OCI-LY1 (cell line): ENCODE measurements around the gene MAST4.

Experiments
- H2AFZ ChIP-seq: fragments of 200-600 bp; sonication (generic), shearing (Covaris generic); 2 replicates; pipeline ENCODE4 v1.6.0; 2014; ENCODE audit warnings: antibody characterized with exemption, mild to moderate bottlenecking, low read length
- H3F3A ChIP-seq: fragments of 200-600 bp; sonication (generic), shearing (Covaris generic); 2 replicates; pipeline ENCODE4 v1.6.0; 2014; ENCODE audit warnings: mild to moderate bottlenecking, antibody characterized with exemption, low read length, moderate library complexity; ENCODE audit not compliant: insufficient read depth
- H3K27ac ChIP-seq: fragments of 200-600 bp; sonication (generic); 2 replicates; pipeline ENCODE4 v1.5.1; 2014; ENCODE audit warnings: low read length, mixed run types, mild to moderate bottlenecking, low read depth; ENCODE audit not compliant: poor library complexity, severe bottlenecking
- H3K27me3 ChIP-seq: fragments of 200-600 bp; sonication (generic); 2 replicates; pipeline ENCODE4 v1.6.0; 2014; ENCODE audit warnings: antibody characterized with exemption, mild to moderate bottlenecking, low read length, moderate library complexity; ENCODE audit not compliant: insufficient read depth
- H3K36me3 ChIP-seq: fragments of 200-600 bp; sonication (generic); 2 replicates; pipeline ENCODE4 v1.6.1; 2014; ENCODE audit warnings: mild to moderate bottlenecking, antibody characterized with exemption, low read length, moderate library complexity, mixed read lengths; ENCODE audit not compliant: insufficient read depth
- H3K4me1 ChIP-seq: fragments of 200-600 bp; sonication (generic); 2 replicates; pipeline ENCODE4 v1.5.1; 2014; ENCODE audit warnings: mild to moderate bottlenecking, low read length, moderate library complexity; ENCODE audit not compliant: insufficient read depth, severe bottlenecking
- H3K4me2 ChIP-seq: fragments of 200-600 bp; sonication (generic), shearing (Covaris generic); 2 replicates; pipeline ENCODE4 v1.6.1; 2014; ENCODE audit warnings: low read length
- H3K4me3 ChIP-seq: fragments of 200-600 bp; sonication (generic); 2 replicates; pipeline ENCODE4 v1.5.1; 2014; ENCODE audit warnings: low read length, low read depth, mild to moderate bottlenecking, mixed read lengths; ENCODE audit not compliant: poor library complexity, severe bottlenecking
- H3K79me2 ChIP-seq: fragments of 200-600 bp; shearing (Covaris generic); 2 replicates; pipeline ENCODE4 v1.6.1; 2016; ENCODE audit warnings: mixed run types, low read length, mixed read lengths; ENCODE audit not compliant: insufficient read depth
- H3K9ac ChIP-seq: fragments of 200-600 bp; sonication (generic), shearing (Covaris generic); 2 replicates; pipeline ENCODE4 v1.6.1; 2014; ENCODE audit warnings: mild to moderate bottlenecking, low read length, mixed read lengths
- H3K9me2 ChIP-seq: fragments of 200-600 bp; sonication (generic), shearing (Covaris generic); 2 replicates; pipeline ENCODE4 v1.6.1; 2014; ENCODE audit warnings: low read depth, mild to moderate bottlenecking, low read length, mixed read lengths
- H3K9me3 ChIP-seq: fragments of 200-600 bp; shearing (Covaris generic); 2 replicates; pipeline ENCODE4 v1.6.1; 2014; ENCODE audit warnings: low read length, mixed read lengths
- H4K20me1 ChIP-seq: fragments of 200-600 bp; sonication (generic), shearing (Covaris generic); 2 replicates; pipeline ENCODE4 v1.6.0; 2016; ENCODE audit warnings: mild to moderate bottlenecking, low read length; ENCODE audit not compliant: insufficient read depth
- CTCF ChIP-seq: fragments of 200-600 bp; sonication (generic), shearing (Covaris generic); IDR thresholded peaks from 2 replicates; pipeline ENCODE4 v1.5.1; 2017; ENCODE audit warnings: mild to moderate bottlenecking, antibody characterized with exemption, low read length, moderate library complexity, mixed read lengths
- EZH2 ChIP-seq: fragments of 200-600 bp; sonication (generic), shearing (Covaris generic); IDR thresholded peaks from 2 replicates; pipeline ENCODE4 v1.8.0; 2017; ENCODE audit warnings: borderline replicate concordance, mixed run types, mild to moderate bottlenecking, antibody characterized with exemption, low read length, moderate library complexity, mixed read lengths

The MAST4 gene

DNA sequence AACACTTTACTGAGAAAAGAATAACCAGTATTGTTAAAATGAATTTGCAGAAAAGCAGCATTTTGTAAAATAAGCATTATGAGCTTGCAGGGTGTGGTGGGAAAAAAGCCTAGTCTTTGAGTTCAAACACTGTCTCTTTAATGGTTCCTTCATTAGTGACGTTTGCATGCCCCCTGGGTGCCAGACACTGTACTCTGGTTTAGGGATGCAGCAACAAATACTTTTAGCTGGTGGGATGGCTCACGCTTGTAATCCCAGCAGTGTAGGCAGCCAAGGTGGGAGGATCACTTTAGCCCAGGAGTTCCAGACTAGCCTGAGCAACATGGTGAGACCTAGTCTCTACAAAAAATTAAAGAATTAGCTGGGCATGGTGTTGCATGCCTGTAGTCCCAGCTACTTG lies 62.3 kb downstream of the MAST4 start:
- H3K27me3 ChIP-seq: no peaks in the 10 kb centered on the region
- H3K27ac ChIP-seq: no peak overlapping the region
- no peaks in the 10 kb centered on the region for H3K79me2 ChIP-seq
- H3K4me2 ChIP-seq: no peak overlapping the region
- TF ChIP-seq CTCF (no peak), EZH2 (no peak)
- no peaks in the 10 kb centered on the region for H3F3A ChIP-seq
- H2AFZ ChIP-seq: no peak overlapping the region
- H4K20me1 ChIP-seq: no peaks in the 10 kb centered on the region
- no peaks in the 10 kb centered on the region for H3K9me2 ChIP-seq
- H3K9ac ChIP-seq: no peak overlapping the region
- H3K4me1 ChIP-seq: no peaks in the 10 kb centered on the region
- no peaks in the 10 kb centered on the region for H3K9me3 ChIP-seq
- no peaks in the 10 kb centered on the region for H3K36me3 ChIP-seq
- no peak overlapping the region for H3K4me3 ChIP-seq

DNA sequence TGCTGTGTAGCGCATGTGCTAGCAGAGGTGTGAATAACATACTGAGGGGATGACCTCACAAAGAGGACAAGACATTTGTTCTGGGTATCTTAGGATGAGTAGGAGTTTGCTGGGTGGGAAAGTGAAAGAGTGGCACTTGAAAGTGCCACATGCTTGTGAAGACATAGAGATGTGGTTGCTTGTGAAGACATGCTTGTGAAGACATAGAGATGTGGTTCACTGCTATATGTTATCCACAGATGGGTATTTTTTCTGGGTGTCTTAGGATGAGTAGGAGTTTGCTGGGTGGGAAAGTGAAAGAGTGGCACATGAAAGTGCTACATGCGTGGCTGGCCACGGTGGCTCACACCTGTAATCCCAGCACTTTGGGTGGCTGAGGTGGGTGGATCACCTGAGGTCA lies 63.6 kb downstream of the MAST4 start:
- Histone ChIP-seq H3K27me3 (no peaks in the 10 kb centered on the region), H3K79me2 (no peaks in the 10 kb centered on the region), H3F3A (no peaks in the 10 kb centered on the region), H2AFZ (no peak overlapping the region), H3K9ac (no peak overlapping the region), H3K36me3 (no peaks in the 10 kb centered on the region), H3K4me3 (no peak overlapping the region), H3K9me2 (no peaks in the 10 kb centered on the region), H3K9me3 (no peaks in the 10 kb centered on the region), H3K4me2 (no peak overlapping the region), H3K27ac (no peak overlapping the region), H3K4me1 (no peaks in the 10 kb centered on the region), H4K20me1 (no peaks in the 10 kb centered on the region)
- TF ChIP-seq EZH2 (no peak), CTCF (no peak)

DNA sequence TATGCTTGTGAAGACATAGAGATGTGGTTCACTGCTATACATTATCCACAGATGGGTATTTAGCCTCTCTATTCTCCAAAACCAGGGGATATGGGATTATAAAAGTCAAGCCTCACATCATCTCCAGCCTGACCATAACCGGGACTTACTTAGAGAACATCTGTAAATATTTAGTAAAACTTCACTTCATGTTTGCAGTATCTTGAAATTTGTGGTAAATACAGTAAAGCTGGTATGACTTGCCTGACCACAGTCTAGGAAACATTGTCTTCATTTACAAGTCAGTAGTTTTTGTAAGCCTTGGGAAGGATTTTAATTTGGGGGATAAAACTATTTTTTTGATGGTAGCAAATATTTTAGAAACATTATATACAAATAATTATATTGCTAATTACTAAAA lies 64.2 kb downstream of the MAST4 start:
- no peak overlapping the region for H3K4me3 ChIP-seq
- no peak overlapping the region for H3K27ac ChIP-seq
- no peaks in the 10 kb centered on the region for H3K9me3 ChIP-seq
- no peaks in the 10 kb centered on the region for H4K20me1 ChIP-seq
- H3K4me1 ChIP-seq: no peaks in the 10 kb centered on the region
- H3K79me2 ChIP-seq: no peaks in the 10 kb centered on the region
- H3K27me3 ChIP-seq: no peaks in the 10 kb centered on the region
- H3F3A ChIP-seq: no peaks in the 10 kb centered on the region
- no peaks in the 10 kb centered on the region for H3K9me2 ChIP-seq
- TF ChIP-seq CTCF: no peak
- TF ChIP-seq EZH2: no peak
- no peak overlapping the region for H2AFZ ChIP-seq
- no peak overlapping the region for H3K9ac ChIP-seq
- H3K4me2 ChIP-seq: no peak overlapping the region
- H3K36me3 ChIP-seq: no peaks in the 10 kb centered on the region
